ENCODE data around the gene SLC9A5. TPM values are rescaled to one million over a fixed set of nuclear protein-coding genes. Genes with fewer than 3 reads are reported as not detected.

The SLC9A5 gene
- total RNA-seq, 1 experiment from 2014 or later, result 2.4 TPM

GRCh38 chr16:67259705-67260104 lies 10.9 kb downstream of the SLC9A5 start:
- Mint-ChIP-seq H3K27me3 (ENCODE audit: insufficient read depth, unreplicated experiment) (no peaks in the 10 kb centered on the region), H3K4me3 (ENCODE audit: unreplicated experiment) (no peak overlapping the region), H3K27ac (ENCODE audit: unreplicated experiment) (no peak overlapping the region), H3K9me3 (ENCODE audit: unreplicated experiment) (no peaks in the 10 kb centered on the region), H3K36me3 (ENCODE audit: insufficient read depth, unreplicated experiment) (no peaks in the 10 kb centered on the region), H3K4me1 (ENCODE audit: low read depth, unreplicated experiment) (no peaks in the 10 kb centered on the region)
- intact Hi-C loops (cut with micrococcal nuclease; ENCODE audit: unreplicated experiment), result loop anchor here (1.0 to 2.0 kb wide), 4 partner anchors 19 to 207 kb away; partner anchors contain the start of gene PLEKHG4
- CTCF ChIA-PET, result interaction anchor here (0.7 to 2.1 kb wide), 12 partner anchors 10 to 460 kb away, joined by 3 to 69 read pairs (median 10); partner anchors contain the start of genes FHOD1, KCTD19, LRRC36 and TMEM208
- BruUV-seq (replicated peaks), result no TSS peak
- Histone ChIP-seq H3K27me3 (replicated peaks; ENCODE audit: control insufficient read depth, insufficient read depth, low read length) (no peaks in the 10 kb centered on the region), H3K4me3 (ENCODE audit: low read depth, low read length) (no peak overlapping the region), H3K36me3 (ENCODE audit: control insufficient read depth, insufficient read depth, low read length) (no peaks in the 10 kb centered on the region), H3K9me3 (no peaks in the 10 kb centered on the region), H3K4me1 (no peaks in the 10 kb centered on the region; the same call in 1 of the 2 replicates)
- no peak for DNase-seq
- POLR2A ChIA-PET, result interaction anchor here (1.6 kb wide), 1 partner anchor 26 kb away, joined by 4 read pairs; no protein-coding TSS in a partner anchor
- no peak for TF ChIP-seq CTCF (IDR thresholded peaks at IDR 0.05; ENCODE audit: insufficient read depth in 1 of 2, low read depth in 1 of 2, low read length in 1 of 2, severe bottlenecking in 1 of 2, unreplicated experiment in 1 of 2)

- POLR2A ChIA-PET, result interaction anchor here (0.9 to 1.6 kb wide), 4 partner anchors 13 to 25 kb away, joined by 3 to 24 read pairs (median 4); partner anchors contain the start of genes FHOD1 and PLEKHG4
These were observed 11.8 kb downstream of the SLC9A5 start for GRCh38 chr16:67260426-67261063.

GRCh38 chr16:67263201-67263600 lies 14.4 kb downstream of the SLC9A5 start:
- CTCF ChIA-PET, result no interaction called here
- no peaks in the 10 kb centered on the region for H3K9me3 Mint-ChIP-seq (ENCODE audit: unreplicated experiment)
- no peak overlapping the region for H3K4me3 Mint-ChIP-seq (ENCODE audit: unreplicated experiment)
- BruUV-seq (replicated peaks), result no TSS peak
- H3K27me3 ChIP-seq (replicated peaks; ENCODE audit: control insufficient read depth, insufficient read depth, low read length), result no peaks in the 10 kb centered on the region
- intact Hi-C loops (cut with micrococcal nuclease; ENCODE audit: unreplicated experiment), result no loop called here
- peaks cover 6% of the 10 kb centered on the region for H3K4me1 ChIP-seq
- POLR2A ChIA-PET, result no interaction called here
- TF ChIP-seq CTCF (IDR thresholded peaks at IDR 0.05; ENCODE audit: insufficient read depth in 1 of 2, low read depth in 1 of 2, low read length in 1 of 2, severe bottlenecking in 1 of 2, unreplicated experiment in 1 of 2), result no peak
- H3K9me3 ChIP-seq, result no peaks in the 10 kb centered on the region
- no peaks in the 10 kb centered on the region for H3K27me3 Mint-ChIP-seq (ENCODE audit: insufficient read depth, unreplicated experiment)
- no peaks in the 10 kb centered on the region for H3K36me3 ChIP-seq (ENCODE audit: control insufficient read depth, insufficient read depth, low read length)
- H3K36me3 Mint-ChIP-seq (ENCODE audit: insufficient read depth, unreplicated experiment), result no peaks in the 10 kb centered on the region
- DNase-seq, result no peak
- no peak overlapping the region for H3K27ac Mint-ChIP-seq (ENCODE audit: unreplicated experiment)
- peaks cover 7% of the 10 kb centered on the region for H3K4me1 Mint-ChIP-seq (ENCODE audit: low read depth, unreplicated experiment)
- H3K4me3 ChIP-seq (ENCODE audit: low read depth, low read length), result no peak overlapping the region

More at GRCh38 chr16:67260426-67261063, 11.8 kb downstream of the SLC9A5 start:
- no peaks in the 10 kb centered on the region for H3K36me3 ChIP-seq (ENCODE audit: control insufficient read depth, insufficient read depth, low read length)
- Mint-ChIP-seq H3K4me3 (ENCODE audit: unreplicated experiment) (no peak overlapping the region), H3K36me3 (ENCODE audit: insufficient read depth, unreplicated experiment) (no peaks in the 10 kb centered on the region), H3K27me3 (ENCODE audit: insufficient read depth, unreplicated experiment) (no peaks in the 10 kb centered on the region), H3K9me3 (ENCODE audit: unreplicated experiment) (no peaks in the 10 kb centered on the region), H3K4me1 (ENCODE audit: low read depth, unreplicated experiment) (no peaks in the 10 kb centered on the region), H3K27ac (ENCODE audit: unreplicated experiment) (no peak overlapping the region)
- intact Hi-C loops (cut with micrococcal nuclease; ENCODE audit: unreplicated experiment), result loop anchor here (1.0 to 2.0 kb wide), 4 partner anchors 18 to 206 kb away; partner anchors contain the start of gene PLEKHG4
- H3K4me3 ChIP-seq (ENCODE audit: low read depth, low read length), result no peak overlapping the region
- no peaks in the 10 kb centered on the region for H3K27me3 ChIP-seq (replicated peaks; ENCODE audit: control insufficient read depth, insufficient read depth, low read length)
- H3K9me3 ChIP-seq, result no peaks in the 10 kb centered on the region
- DNase-seq, result peak; percentile 64 to 72
- TF ChIP-seq CTCF (IDR thresholded peaks at IDR 0.05; ENCODE audit: insufficient read depth in 1 of 2, low read depth in 1 of 2, low read length in 1 of 2, severe bottlenecking in 1 of 2, unreplicated experiment in 1 of 2), result peak; percentile 67 to 84
- CTCF ChIA-PET, result interaction anchor here (0.6 to 2.1 kb wide), 31 partner anchors 8 to 459 kb away, joined by 3 to 69 read pairs (median 6); partner anchors contain the start of genes ATP6V0D1, FHOD1, HSD11B2 and KCTD19
- no peaks in the 10 kb centered on the region; the same call in 1 of the 2 replicates for H3K4me1 ChIP-seq
- no TSS peak for BruUV-seq (replicated peaks)
